Skeletal muscle satellite cell (primary cell): ENCODE measurements around the gene MAN1A1.

ENCODE experiments used
- H3K27me3 ChIP-seq: 2 replicates; pipeline ENCODE4 v1.7.0; 2013; ENCODE audit warnings: low read length; ENCODE audit not compliant: control insufficient read depth, insufficient read depth
- H3K36me3 ChIP-seq: 2 replicates; pipeline ENCODE4 v1.7.0; 2013; ENCODE audit warnings: mild to moderate bottlenecking, control low read depth, low read length; ENCODE audit not compliant: insufficient read depth
- H3K4me1 ChIP-seq: 2 replicates; pipeline ENCODE4 v1.7.0; 2013; ENCODE audit warnings: low read length; ENCODE audit not compliant: control insufficient read depth, insufficient read depth
- H3K4me2 ChIP-seq: 2 replicates; pipeline ENCODE4 v1.7.0; 2013; ENCODE audit warnings: mild to moderate bottlenecking, low read length
- H3K4me3 ChIP-seq: 2 replicates; pipeline ENCODE4 v1.7.0; 2013; ENCODE audit warnings: low read length
- H3K9ac ChIP-seq: 2 replicates; pipeline ENCODE4 v1.7.0; 2013; ENCODE audit warnings: mild to moderate bottlenecking, low read depth, low read length, moderate library complexity
- H3K9me3 ChIP-seq: replicated peaks from 2 replicates; pipeline ENCODE4 v1.7.0; 2013; ENCODE audit warnings: mild to moderate bottlenecking, control low read depth, low read length

Gene MAN1A1

GRCh38 chr6:119323931-119324330, 25.6 kb downstream of the MAN1A1 start:
- H3K9ac ChIP-seq = no peak overlapping the region
- H3K36me3 ChIP-seq = peaks cover 5% of the 10 kb centered on the region
- no peaks in the 10 kb centered on the region for H3K27me3 ChIP-seq
- peaks cover 8% of the 10 kb centered on the region for H3K4me1 ChIP-seq
- H3K4me3 ChIP-seq = no peak overlapping the region
- H3K4me2 ChIP-seq = no peak overlapping the region
- H3K9me3 ChIP-seq = no peaks in the 10 kb centered on the region

DNA sequence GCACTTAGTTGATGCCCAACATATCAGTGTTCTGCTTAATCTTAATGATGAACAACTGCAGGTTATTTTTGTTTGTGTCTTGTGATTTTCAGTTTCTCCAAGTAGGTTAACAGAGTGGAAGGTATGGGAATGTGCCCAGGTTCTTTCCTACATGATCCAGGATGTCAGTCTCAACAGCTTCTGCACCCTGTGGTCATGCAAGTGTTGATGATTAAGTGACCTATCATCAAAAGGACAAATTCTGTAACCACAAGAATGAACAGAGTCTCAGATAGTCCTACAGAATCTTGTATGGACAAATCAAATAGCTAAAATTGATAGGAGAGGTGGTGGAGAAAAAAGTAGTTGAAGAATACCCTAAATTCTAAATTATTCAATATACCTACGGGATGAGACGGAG, 26.1 kb downstream of the MAN1A1 start:
- Histone ChIP-seq H3K4me3 (no peak overlapping the region), H3K36me3 (peaks cover 5% of the 10 kb centered on the region), H3K9ac (no peak overlapping the region)

DNA sequence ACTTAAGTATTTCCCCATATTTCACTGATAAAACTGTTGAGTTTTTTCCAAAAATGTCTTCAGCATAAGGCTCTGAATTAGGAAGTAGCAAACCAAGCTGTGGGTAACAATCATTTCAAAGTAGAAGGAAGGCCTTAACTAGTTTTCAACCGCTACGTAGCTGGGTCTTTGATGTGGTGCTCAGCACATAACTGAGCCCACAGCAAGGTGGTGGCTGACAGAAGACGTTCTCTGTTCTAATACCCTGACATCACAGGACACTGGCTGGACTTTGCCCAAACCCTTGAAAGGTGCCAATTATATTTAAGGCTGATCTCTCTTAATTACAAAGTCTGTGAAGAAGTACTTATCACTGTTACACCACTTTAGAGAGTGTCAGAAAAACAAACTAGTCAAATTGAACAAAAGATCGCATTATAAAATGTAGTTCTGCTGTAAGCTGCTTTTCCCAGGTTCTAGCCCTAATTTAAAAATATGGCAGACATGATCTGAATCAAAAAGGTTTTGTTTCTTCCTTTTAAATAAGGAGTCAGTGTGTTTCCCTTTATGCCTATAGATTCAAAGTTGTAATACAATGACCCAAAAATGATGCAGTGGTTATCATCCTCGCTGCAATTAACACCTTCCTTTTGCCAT, 26.7 kb downstream of the MAN1A1 start:
- H3K4me3 ChIP-seq = no peak overlapping the region
- no peaks in the 10 kb centered on the region for H3K9me3 ChIP-seq
- H3K36me3 ChIP-seq = peaks cover 5% of the 10 kb centered on the region
- no peak overlapping the region for H3K4me2 ChIP-seq
- peaks cover 8% of the 10 kb centered on the region for H3K4me1 ChIP-seq
- H3K27me3 ChIP-seq = no peaks in the 10 kb centered on the region
- no peak overlapping the region for H3K9ac ChIP-seq

More for the DNA sequence above, 26.1 kb downstream of the MAN1A1 start:
- H3K4me1 ChIP-seq = peaks cover 8% of the 10 kb centered on the region
- H3K4me2 ChIP-seq = no peak overlapping the region
- H3K9me3 ChIP-seq = no peaks in the 10 kb centered on the region
- H3K27me3 ChIP-seq = no peaks in the 10 kb centered on the region

DNA sequence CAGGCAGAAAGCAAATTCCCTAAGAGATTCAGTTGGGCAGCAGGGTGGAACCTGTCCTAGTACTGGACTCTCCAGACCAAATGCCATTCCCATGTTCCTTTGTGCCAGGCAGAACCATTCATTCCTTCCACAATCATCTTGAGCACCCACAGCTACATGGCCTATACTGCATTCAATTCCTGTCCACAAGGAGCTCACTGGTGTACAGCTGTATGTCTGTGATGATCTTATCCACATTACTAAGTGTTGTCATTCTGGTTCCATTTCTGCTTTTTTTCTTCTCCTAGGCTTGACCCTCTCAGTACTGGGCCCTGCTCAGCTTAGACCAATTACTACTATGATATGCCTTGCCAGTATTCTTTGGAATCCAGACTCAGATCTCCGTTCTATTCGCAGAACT, 27.5 kb downstream of the MAN1A1 start:
- Histone ChIP-seq H3K4me1 (peaks cover 8% of the 10 kb centered on the region), H3K36me3 (peaks cover 4% of the 10 kb centered on the region), H3K9ac (no peak overlapping the region), H3K27me3 (no peaks in the 10 kb centered on the region), H3K4me2 (no peak overlapping the region), H3K4me3 (no peak overlapping the region), H3K9me3 (no peaks in the 10 kb centered on the region)

- no peak overlapping the region for H3K4me2 ChIP-seq
- H3K9me3 ChIP-seq = no peaks in the 10 kb centered on the region
- no peaks in the 10 kb centered on the region for H3K27me3 ChIP-seq
- H3K4me1 ChIP-seq = peaks cover 8% of the 10 kb centered on the region
- H3K4me3 ChIP-seq = no peak overlapping the region
- H3K9ac ChIP-seq = no peak overlapping the region
- no peaks in the 10 kb centered on the region for H3K36me3 ChIP-seq
Observed at GRCh38 chr6:119319694-119320093, 29.9 kb downstream of the MAN1A1 start.

DNA sequence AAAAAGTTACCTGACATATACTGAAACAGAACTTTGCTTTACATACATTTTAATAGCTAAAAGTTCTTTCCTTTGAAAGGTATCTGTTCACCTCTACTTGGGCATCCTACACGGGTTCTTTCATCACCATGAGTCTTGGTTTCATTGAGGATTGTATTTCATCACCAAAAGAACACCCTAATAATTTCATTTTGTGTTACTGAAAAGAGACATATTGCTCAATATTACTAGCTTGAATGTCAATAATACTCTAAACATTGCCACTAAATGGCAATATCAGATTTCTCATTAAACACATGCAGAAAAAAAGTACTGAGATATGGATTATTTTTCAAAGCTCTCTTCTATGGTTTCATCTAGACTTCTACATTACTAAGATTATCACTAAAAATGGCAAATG, 30.8 kb downstream of the MAN1A1 start:
- H3K27me3 ChIP-seq = no peaks in the 10 kb centered on the region
- H3K4me2 ChIP-seq = no peak overlapping the region
- no peaks in the 10 kb centered on the region for H3K9me3 ChIP-seq
- no peak overlapping the region for H3K4me3 ChIP-seq
- H3K36me3 ChIP-seq = no peaks in the 10 kb centered on the region
- peaks cover 5% of the 10 kb centered on the region for H3K4me1 ChIP-seq
- H3K9ac ChIP-seq = no peak overlapping the region

DNA sequence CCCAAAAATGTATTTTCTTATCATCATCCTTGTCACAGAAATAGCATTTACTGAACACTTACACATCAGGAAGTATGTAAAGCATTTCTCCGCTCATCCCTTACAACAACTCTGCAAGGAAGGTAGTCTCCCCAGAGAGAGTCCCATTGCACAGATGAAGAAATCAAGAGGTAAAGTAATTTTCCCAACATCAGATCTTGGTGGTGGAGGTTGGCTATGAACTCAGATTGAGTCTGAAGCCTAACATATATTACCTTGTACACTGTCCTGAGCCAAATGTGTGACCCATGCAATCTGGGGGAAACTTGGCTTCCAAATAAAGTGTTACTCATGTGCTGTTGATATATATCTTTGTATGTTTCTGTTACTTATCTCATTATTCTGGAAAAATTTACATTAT, 31.4 kb downstream of the MAN1A1 start:
- no peaks in the 10 kb centered on the region for H3K9me3 ChIP-seq
- no peaks in the 10 kb centered on the region for H3K4me1 ChIP-seq
- no peaks in the 10 kb centered on the region for H3K36me3 ChIP-seq
- H3K27me3 ChIP-seq = no peaks in the 10 kb centered on the region
- H3K9ac ChIP-seq = no peak overlapping the region
- no peak overlapping the region for H3K4me3 ChIP-seq
- no peak overlapping the region for H3K4me2 ChIP-seq

DNA sequence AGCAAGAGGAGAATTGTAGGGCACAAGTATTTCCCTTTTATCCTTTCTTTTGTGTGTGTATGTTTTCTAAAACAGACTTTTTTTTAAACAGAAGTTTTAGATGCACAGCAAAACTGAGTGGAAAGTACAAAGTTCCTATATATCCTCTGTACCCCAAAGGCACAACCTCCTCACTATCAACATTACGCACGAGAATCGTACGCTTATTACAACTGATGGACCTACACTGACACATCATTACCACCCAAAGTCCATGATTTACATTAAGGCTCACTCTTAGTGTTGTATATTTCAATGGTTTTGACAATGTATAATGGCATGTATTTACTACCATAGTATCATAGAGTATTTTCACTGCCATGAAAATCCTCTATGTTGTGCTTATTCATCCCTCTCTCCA, 32.6 kb downstream of the MAN1A1 start:
- H3K4me2 ChIP-seq = no peak overlapping the region
- H3K4me3 ChIP-seq = no peak overlapping the region
- no peak overlapping the region for H3K9ac ChIP-seq
- H3K36me3 ChIP-seq = no peaks in the 10 kb centered on the region
- no peaks in the 10 kb centered on the region for H3K9me3 ChIP-seq
- H3K27me3 ChIP-seq = no peaks in the 10 kb centered on the region
- H3K4me1 ChIP-seq = no peaks in the 10 kb centered on the region

- no peaks in the 10 kb centered on the region for H3K36me3 ChIP-seq
- no peaks in the 10 kb centered on the region for H3K27me3 ChIP-seq
- H3K9ac ChIP-seq = no peak overlapping the region
- no peaks in the 10 kb centered on the region for H3K9me3 ChIP-seq
- H3K4me1 ChIP-seq = peaks cover 7% of the 10 kb centered on the region
- H3K4me2 ChIP-seq = no peak overlapping the region
- H3K4me3 ChIP-seq = no peak overlapping the region
Observed at GRCh38 chr6:119314885-119315272, 34.7 kb downstream of the MAN1A1 start.

- H3K4me3 ChIP-seq = no peak overlapping the region
Observed at GRCh38 chr6:119313937-119314884, 35.4 kb downstream of the MAN1A1 start.

GRCh38 chr6:119312875-119313338, 36.7 kb downstream of the MAN1A1 start:
- Histone ChIP-seq H3K4me2 (no peak overlapping the region), H3K9me3 (no peaks in the 10 kb centered on the region), H3K36me3 (no peaks in the 10 kb centered on the region), H3K27me3 (no peaks in the 10 kb centered on the region), H3K9ac (no peak overlapping the region), H3K4me3 (no peak overlapping the region), H3K4me1 (peaks cover 18% of the 10 kb centered on the region)

More at GRCh38 chr6:119313937-119314884, 35.4 kb downstream of the MAN1A1 start:
- Histone ChIP-seq H3K4me1 (peaks cover 7% of the 10 kb centered on the region), H3K27me3 (no peaks in the 10 kb centered on the region), H3K36me3 (no peaks in the 10 kb centered on the region), H3K9me3 (no peaks in the 10 kb centered on the region), H3K9ac (no peak overlapping the region), H3K4me2 (no peak overlapping the region)
